GM12878 (cell line): ENCODE data around the gene CELSR1. TPM values are rescaled to one million over a fixed set of nuclear protein-coding genes. Genes with fewer than 3 reads are reported as not detected.

ENCODE experiments used
- ATAC-seq: fragments of 200-7000 bp; cut with Tn5 transposase; 3 replicates; pipeline ENCODE4 v1.9.1; 2020; ENCODE audit warnings: mild to moderate bottlenecking, moderate library complexity
- BruUV-seq: library from RNA; stranded (reverse); fragments of 400-500 nt; replicated peaks from 2 replicates; lab custom pipeline; 2021; lab: Mats Ljungman, UMichigan
- CTCF ChIA-PET: fragments of 300-600 bp; sonication (Branson Sonifier 250); formaldehyde crosslinking; extraction: SDS; loops from one replicate; lab custom pipeline; 2021; ENCODE audit warnings: inconsistent platforms; lab: Yijun Ruan, JAX
- POLR2A ChIA-PET: fragments of 350-600 bp; formaldehyde crosslinking; extraction: SDS; loops from one replicate; lab custom pipeline; 2021; ENCODE audit warnings: inconsistent platforms; lab: Charles Lee
- RAD21 ChIA-PET: fragments of 300-600 bp; sonication (Branson Sonifier 250); formaldehyde crosslinking; loops from one replicate; lab custom pipeline; 2023; ENCODE audit warnings: antibody characterized with exemption; ENCODE audit not compliant: unreplicated experiment; lab: Charles Lee
- SMC1A ChIA-PET: fragments of 300-600 bp; sonication (Branson Sonifier 250); formaldehyde crosslinking; loops from one replicate; lab custom pipeline; 2023; ENCODE audit not compliant: unreplicated experiment, uncharacterized antibody; lab: Charles Lee
- DNase-seq: peaks from one replicate; pipeline ENCODE4 v3.0.0-alpha.2; 2011; ENCODE audit warnings: low read depth, low spot score
- FAIRE-seq: peaks from 3 replicates; lab custom pipeline; 2011; peaks lifted over from hg19 to GRCh38; lab: Jason Lieb, UNC
- H2AFZ ChIP-seq: 2 replicates; pipeline ENCODE4 v1.6.0; 2011; ENCODE audit warnings: low read depth, low read length, control low read depth; ENCODE audit not compliant: control insufficient read depth
- H3K27ac ChIP-seq: 2 replicates; pipeline ENCODE4 v1.5.1; 2011; ENCODE audit warnings: control low read depth; ENCODE audit not compliant: control insufficient read depth, insufficient read depth
- H3K27me3 ChIP-seq, 2 experiments: replicated peaks in 1 of 2; 2 replicates each; pipeline versions ENCODE4 v1.6.0 to v1.6.1; 2011; ENCODE audit warnings: low read length in 1 of 2; ENCODE audit not compliant: control insufficient read depth in 2 of 2, insufficient read depth in 2 of 2
- H3K36me3 ChIP-seq, 2 experiments: 2 replicates each; pipeline ENCODE4 v1.5.1; 2011; ENCODE audit warnings: low read length in 1 of 2; ENCODE audit not compliant: control insufficient read depth in 2 of 2, insufficient read depth in 2 of 2
- H3K4me1 ChIP-seq: 2 replicates; pipeline ENCODE4 v1.6.1; 2011; ENCODE audit warnings: mild to moderate bottlenecking, low read length, moderate library complexity, mixed read lengths; ENCODE audit not compliant: control insufficient read depth, insufficient read depth
- H3K4me2 ChIP-seq: 2 replicates; pipeline ENCODE4 v1.6.0; 2011; ENCODE audit warnings: control low read depth; ENCODE audit not compliant: control insufficient read depth, insufficient read depth
- H3K4me3 ChIP-seq: fragments of 200-600 bp; sonication (generic); 2 replicates; pipeline ENCODE4 v1.5.1; 2016
- H3K79me2 ChIP-seq: 2 replicates; pipeline ENCODE4 v1.6.0; 2011; ENCODE audit warnings: low read length; ENCODE audit not compliant: control insufficient read depth, insufficient read depth
- H3K9ac ChIP-seq: 2 replicates; pipeline ENCODE4 v1.8.0; 2011; ENCODE audit warnings: low read length, control low read depth, mixed read lengths; ENCODE audit not compliant: control insufficient read depth, insufficient read depth
- H3K9me3 ChIP-seq: replicated peaks from 3 replicates; pipeline ENCODE4 v1.5.1; 2011; ENCODE audit warnings: mild to moderate bottlenecking, low read length; ENCODE audit not compliant: control insufficient read depth, insufficient read depth
- H4K20me1 ChIP-seq: 2 replicates; pipeline ENCODE4 v1.6.0; 2011; ENCODE audit not compliant: control insufficient read depth, insufficient read depth
- BCLAF1 ChIP-seq: fragments of 450-650 bp; IDR thresholded peaks from 2 replicates; pipeline ENCODE4 v1.6.1; 2017; ENCODE audit warnings: antibody characterized with exemption, mild to moderate bottlenecking, moderate library complexity
- BMI1 ChIP-seq: fragments of 450-650 bp; IDR thresholded peaks from 2 replicates; pipeline ENCODE4 v1.6.1; 2016; ENCODE audit warnings: mild to moderate bottlenecking, moderate library complexity, borderline replicate concordance
- CBX5 ChIP-seq: sonication (generic); IDR thresholded peaks from 2 replicates; pipeline ENCODE4 v1.6.1; 2016; ENCODE audit warnings: low read depth, moderate library complexity, mild to moderate bottlenecking, inconsistent platforms
- CHD4 ChIP-seq: fragments of 200-600 bp; sonication (generic); IDR thresholded peaks from 2 replicates; pipeline ENCODE4 v1.6.1; 2016; ENCODE audit warnings: mild to moderate bottlenecking
- DPF2 ChIP-seq: fragments of 450-650 bp; IDR thresholded peaks from 2 replicates; pipeline ENCODE4 v1.6.1; 2017; ENCODE audit warnings: mild to moderate bottlenecking
- EGR1 ChIP-seq, 2 experiments: IDR thresholded peaks; 1 replicate in 1 of 2; 2 replicates in 1 of 2; pipeline ENCODE4 v1.6.1; 2011 to 2012; ENCODE audit warnings: low read depth in 2 of 2, low read length in 2 of 2, borderline replicate concordance in 1 of 2, mild to moderate bottlenecking in 1 of 2, moderate library complexity in 1 of 2
- EP300 ChIP-seq, 2 experiments: fragments of 150-350 bp in 1 of 2; IDR thresholded peaks; 2 replicates each; pipeline ENCODE4 v1.6.1; 2011 to 2012; ENCODE audit warnings: low read depth in 2 of 2, low read length in 2 of 2, borderline replicate concordance in 1 of 2, improper control_type of control experiment in 1 of 2, inconsistent platforms in 1 of 2; ENCODE audit not compliant: control insufficient read depth in 1 of 2
- LARP7 ChIP-seq: fragments of 450-650 bp; IDR thresholded peaks from 2 replicates; pipeline ENCODE4 v1.6.1; 2017; ENCODE audit warnings: mild to moderate bottlenecking
- MEF2B ChIP-seq: fragments of 450-650 bp; IDR thresholded peaks from 2 replicates; pipeline ENCODE4 v1.6.1; 2018; ENCODE audit warnings: mild to moderate bottlenecking, moderate library complexity; ENCODE audit not compliant: partially characterized antibody, poor library complexity, severe bottlenecking
- MYC ChIP-seq: IDR thresholded peaks from 2 replicates; pipeline ENCODE4 v1.6.1; 2011; ENCODE audit warnings: mild to moderate bottlenecking, low read length, moderate library complexity, inconsistent platforms; ENCODE audit not compliant: insufficient read depth, insufficient replicate concordance, insufficient read length, severe bottlenecking
- POLR2A ChIP-seq: IDR thresholded peaks from 2 replicates; pipeline ENCODE4 v1.6.1; 2011; ENCODE audit warnings: low read depth, mild to moderate bottlenecking, low read length
- TCF7 ChIP-seq: IDR thresholded peaks from 2 replicates; pipeline ENCODE4 v1.6.1; 2014; ENCODE audit warnings: antibody characterized with exemption, borderline replicate concordance
- ZNF687 ChIP-seq: fragments of 450-650 bp; IDR thresholded peaks from 2 replicates; pipeline ENCODE4 v1.6.1; 2017; ENCODE audit warnings: mild to moderate bottlenecking, moderate library complexity
- ZSCAN29 ChIP-seq: fragments of 450-650 bp; IDR thresholded peaks from 2 replicates; pipeline ENCODE4 v1.6.1; 2017; ENCODE audit warnings: mild to moderate bottlenecking, moderate library complexity
- WGBS: methylation state at CpG from one replicate; pipeline ENCODE4 v1.1.6; 2016; ENCODE audit warnings: low lambda C conversion rate; ENCODE audit not compliant: insufficient replicate concordance, insufficient coverage; ENCODE audit errors: missing lambda C conversion rate; 5-methylcytosine and 5-hydroxymethylcytosine counted together
- in situ Hi-C: fragments of 300-500 bp; cut with MboI; formaldehyde crosslinking; loops from 9 replicates; pipeline ENCODE4 v1.14.3; 2018; ENCODE audit warnings: mixed read lengths
- intact Hi-C: fragments of 100-400 bp; cut with micrococcal nuclease; formaldehyde crosslinking; loops from one replicate; pipeline ENCODE4 v1.14.2; 2022; ENCODE audit not compliant: unreplicated experiment
- polyA plus RNA-seq, 11 experiments: library from polyadenylated mRNA; depleted of rRNA in 4 of 11; unstranded in 6 of 11; stranded (reverse) in 5 of 11; fragments of >200 nt; fragmentation: Nextera tagmentation in 4 of 11; fragmentation: Illumina TruSeq in 1 of 11; extraction: Ambion mirVana in 4 of 11; extraction: Trizol in 1 of 11; gene quantifications; 1 replicate in 1 of 11; 2 replicates in 10 of 11; pipeline versions ENCODE4 v1.2.1 to v1.2.3, GENCODE V29; 2011 to 2016; ENCODE audit warnings: inconsistent platforms in 2 of 11, missing spikeins in 2 of 11, low read depth in 1 of 11
- total RNA-seq, 4 experiments: library from RNA; depleted of rRNA in 3 of 4; stranded (reverse); fragments of >200 nt in 3 of 4; fragmentation: Illumina TruSeq in 1 of 4; extraction: Trizol in 1 of 4; gene quantifications; 2 replicates each; pipeline versions ENCODE4 v1.2.1 to v1.2.3, GENCODE V29; 2013 to 2021
- TF ChIP-seq, protein P1 (sequence below): IDR thresholded peaks from 2 replicates; pipeline ENCODE4 v1.6.1; 2011; ENCODE audit warnings: borderline replicate concordance, low read depth, mild to moderate bottlenecking, moderate library complexity, mixed read lengths, low read length; ENCODE audit not compliant: insufficient read depth; ENCODE audit errors: extremely low read length

CELSR1 gene
- total and polyA plus RNA-seq, 10 of the 15 experiments (the other 5 are each of a cell fraction or from before 2014, with no cell fraction given) = 0.05 to 1.7 (median 0.35) TPM; not detected in 2

DNA sequence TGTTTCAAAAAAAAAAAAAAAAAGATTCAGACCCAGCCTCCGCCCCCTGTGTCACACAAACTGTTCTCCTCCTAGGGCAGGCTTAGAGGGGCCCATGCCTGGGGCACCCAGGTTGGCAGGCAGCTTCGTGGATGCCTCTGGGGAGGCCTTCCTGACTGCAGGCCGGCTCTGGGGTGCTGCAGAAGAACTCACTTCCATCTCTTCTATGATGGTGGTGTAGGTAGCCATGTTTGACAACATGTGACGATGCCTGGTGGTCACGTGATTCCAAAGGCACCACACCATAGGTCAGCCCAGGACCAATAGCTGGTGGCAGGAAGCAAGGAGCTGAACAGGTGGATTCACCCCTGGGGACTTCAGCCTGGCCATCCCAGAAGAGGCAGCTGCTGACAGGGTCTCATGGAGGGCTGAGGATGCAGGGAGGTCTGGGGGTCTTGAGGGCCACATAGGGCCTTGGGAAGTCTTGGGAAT, 24.1 kb upstream of the CELSR1 start:
- WGBS = 35% methylated on average over 5 of the region's 5 CpGs
- CTCF ChIA-PET = interaction anchor here (0.6 to 4.8 kb wide), 5 partner anchors 17 to 212 kb away, joined by 3 to 37 read pairs (median 7); no protein-coding TSS in a partner anchor
- SMC1A ChIA-PET = interaction anchor here (0.9 kb wide), 1 partner anchor 80 kb away, joined by 3 read pairs; no protein-coding TSS in a partner anchor
- POLR2A ChIA-PET = interaction anchor here (0.6 kb wide), 1 partner anchor 226 kb away, joined by 3 read pairs; no protein-coding TSS in a partner anchor
- FAIRE-seq (peak; percentile 89), DNase-seq (peak; percentile 42), ATAC-seq (peak; percentile 73)
- no peaks in the 10 kb centered on the region for H3K27me3 ChIP-seq
- peak overlapping the region; percentile 42 for H3K4me2 ChIP-seq
- peak overlapping the region; percentile 77 for H2AFZ ChIP-seq
- intact Hi-C loops (loop anchor here (5.0 kb wide), 1 partner anchor 176 kb away; the partner anchor contains the start of gene CERK), in situ Hi-C loops (loop anchor here (25.0 kb wide), 1 partner anchor 1926 kb away; a partner anchor contains a TSS)
- H3K27ac ChIP-seq = no peak overlapping the region; the same call in 1 of the 2 replicates
- no peaks in the 10 kb centered on the region; the same call in 2 of the 3 replicates for H3K9me3 ChIP-seq
- no peaks in the 10 kb centered on the region for H3K79me2 ChIP-seq
- no peak overlapping the region; the same call in 1 of the 2 replicates for H3K4me3 ChIP-seq
- H3K4me1 ChIP-seq = peaks cover 12% of the 10 kb centered on the region
- H3K9ac ChIP-seq = peak overlapping the region; percentile 34; the same call in 1 of the 2 replicates
- H4K20me1 ChIP-seq = no peaks in the 10 kb centered on the region
- RAD21 ChIA-PET = interaction anchor here (1.0 kb wide), 1 partner anchor 26 kb away, joined by 3 read pairs; no protein-coding TSS in a partner anchor
- H3K36me3 ChIP-seq = no peaks in the 10 kb centered on the region
- BruUV-seq = no TSS peak
- TF ChIP-seq ZNF687 (no peak), DPF2 (no peak), CBX5 (no peak), POLR2A (peak; percentile 41; the same call in 1 of the 2 replicates), BMI1 (no peak), ZSCAN29 (no peak), EGR1 (IDR thresholded peaks at IDR 0.05; ENCODE audit: borderline replicate concordance in 1 of 2, low read depth in 2 of 2, low read length in 2 of 2) (no peak), LARP7 (no peak), TCF7 (no peak), MEF2B (peak; percentile 36), MYC (no peak), CHD4 (no peak), BCLAF1 (no peak), EP300 (IDR thresholded peaks at IDR 0.05; ENCODE audit: borderline replicate concordance in 1 of 2, control insufficient read depth in 1 of 2, low read depth in 2 of 2, low read length in 2 of 2) (no peak)
- TF ChIP-seq, protein P1, sequence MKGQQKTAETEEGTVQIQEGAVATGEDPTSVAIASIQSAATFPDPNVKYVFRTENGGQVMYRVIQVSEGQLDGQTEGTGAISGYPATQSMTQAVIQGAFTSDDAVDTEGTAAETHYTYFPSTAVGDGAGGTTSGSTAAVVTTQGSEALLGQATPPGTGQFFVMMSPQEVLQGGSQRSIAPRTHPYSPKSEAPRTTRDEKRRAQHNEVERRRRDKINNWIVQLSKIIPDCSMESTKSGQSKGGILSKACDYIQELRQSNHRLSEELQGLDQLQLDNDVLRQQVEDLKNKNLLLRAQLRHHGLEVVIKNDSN = peak; percentile 89
